Tibial nerve (tissue), 4 donors: ENCODE measurements around the gene AADAC. TPM values are rescaled to one million over a fixed set of nuclear protein-coding genes. Genes with fewer than 3 reads are reported as not detected.

Experiments used
- DNase-seq, 2 donors: peaks; one replicate each; pipeline ENCODE4 v3.0.0-alpha.2; 2019; ENCODE audit warnings: low spot score in 2 of 2
- H3K27ac ChIP-seq, 4 donors: fragments of 200-600 bp; sonication (generic) in 3 of 4; one replicate each; pipeline ENCODE4 v1.5.1; 2017 to 2019; ENCODE audit warnings: mild to moderate bottlenecking in 1 of 4
- H3K27me3 ChIP-seq, 2 donors: fragments of 200-600 bp; sonication (generic) in 1 of 2; one replicate each; pipeline versions ENCODE4 v1.5.1 to v1.6.0; 2017 to 2019
- H3K36me3 ChIP-seq, 3 donors: fragments of 200-600 bp; sonication (generic); one replicate each; pipeline ENCODE4 v1.5.1; 2018 to 2019
- H3K4me1 ChIP-seq, 4 donors: fragments of 200-600 bp; sonication (generic) in 3 of 4; one replicate each; pipeline ENCODE4 v1.5.1; 2017 to 2019
- H3K4me3 ChIP-seq, 4 donors: fragments of 200-600 bp; sonication (generic) in 3 of 4; one replicate each; pipeline ENCODE4 v1.5.1; 2017 to 2019; ENCODE audit warnings: mild to moderate bottlenecking in 1 of 4, moderate library complexity in 1 of 4
- H3K9me3 ChIP-seq, 4 donors: fragments of 200-600 bp; sonication (generic) in 3 of 4; one replicate each; pipeline ENCODE4 v1.5.1; 2017 to 2019
- EP300 ChIP-seq, 2 donors: sonication (generic); formaldehyde crosslinking; IDR thresholded peaks; one replicate each; pipeline ENCODE4 v1.6.1; 2017; ENCODE audit warnings: antibody characterized with exemption in 2 of 2, mild to moderate bottlenecking in 1 of 2
- POLR2A ChIP-seq, 2 donors: fragments of 450-650 bp; IDR thresholded peaks; one replicate each; pipeline ENCODE4 v1.6.1; 2017; ENCODE audit warnings: antibody characterized with exemption in 2 of 2, mild to moderate bottlenecking in 2 of 2, moderate library complexity in 2 of 2
- WGBS, 2 donors: methylation state at CpG; one replicate each; pipeline ENCODE4 v1.1.5; 2018; 5-methylcytosine and 5-hydroxymethylcytosine counted together
- total RNA-seq, 4 donors: library from RNA; depleted of rRNA; stranded (reverse); fragments of >200 nt; gene quantifications; one replicate each; pipeline ENCODE4 v1.1.0, GENCODE V29; 2016
- TF ChIP-seq, protein P1 (sequence below), 5 experiments: fragments of 200-600 bp in 3 of 5; fragments of 450-650 bp in 2 of 5; sonication (generic) in 3 of 5; IDR thresholded peaks; one replicate each; pipeline ENCODE4 v1.5.1; 2016 to 2019; ENCODE audit warnings: antibody characterized with exemption in 5 of 5, mild to moderate bottlenecking in 3 of 5, moderate library complexity in 2 of 5

AADAC gene
- total RNA-seq, 4 donors from 2014 or later: not detected

DNA sequence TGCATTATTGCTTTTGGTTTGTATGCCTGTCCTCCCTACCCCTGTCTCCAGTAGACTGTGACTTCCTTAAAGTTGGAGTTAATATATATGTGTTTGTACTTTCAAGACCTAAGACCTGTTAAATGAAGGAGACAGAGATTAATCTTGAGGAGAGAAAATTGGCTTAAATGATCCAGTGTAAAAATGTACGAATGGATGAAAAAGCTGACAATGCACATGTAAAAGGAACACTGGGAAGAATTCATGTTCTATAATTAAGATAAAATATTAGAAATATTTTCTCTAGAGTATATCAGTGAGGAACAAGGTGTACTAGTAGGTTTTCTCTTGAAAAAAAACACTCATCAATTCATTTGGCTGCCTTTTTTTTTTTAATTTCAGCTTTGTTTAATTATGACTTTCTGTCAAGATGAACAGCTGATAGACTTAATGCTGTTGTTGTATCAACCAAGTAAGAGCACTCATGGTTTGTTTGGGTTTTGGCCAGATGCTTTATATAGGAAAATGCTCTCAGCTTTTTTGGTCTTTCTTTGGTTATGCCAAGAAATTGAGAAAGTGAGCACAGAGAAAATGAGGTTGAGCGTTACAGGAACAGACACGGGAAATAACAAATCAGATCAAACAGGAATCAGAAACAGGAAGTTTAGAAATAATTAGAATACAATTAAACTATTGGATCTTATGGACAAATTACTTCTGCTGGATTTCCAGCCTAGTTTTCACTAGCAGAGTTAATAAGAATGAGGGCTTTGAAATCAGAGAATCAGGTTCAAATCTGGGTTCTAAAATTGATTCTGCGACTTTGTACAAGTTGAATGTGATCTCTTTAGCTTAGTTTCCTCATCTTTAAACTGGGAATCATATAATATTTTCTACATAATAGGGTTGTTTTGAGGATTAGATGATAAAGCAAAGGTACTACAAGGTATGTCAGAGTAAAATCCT lies 38.3 kb upstream of the AADAC start:
- H3K27me3 ChIP-seq: no peaks in the 10 kb centered on the region
- WGBS, 2 donors: 67 to 75% methylated on average over 4 of the region's 4 CpGs
- H3K9me3 ChIP-seq: no peaks in the 10 kb centered on the region
- H3K4me3 ChIP-seq: no peak overlapping the region
- H3K4me1 ChIP-seq: peaks cover 0 to 38% (median 11%) of the 10 kb centered on the region in 4 donors
- H3K36me3 ChIP-seq: no peaks in the 10 kb centered on the region
- no peak for TF ChIP-seq EP300 (IDR thresholded peaks at IDR 0.05)
- TF ChIP-seq POLR2A (IDR thresholded peaks at IDR 0.05): no peak
- TF ChIP-seq, protein P1, sequence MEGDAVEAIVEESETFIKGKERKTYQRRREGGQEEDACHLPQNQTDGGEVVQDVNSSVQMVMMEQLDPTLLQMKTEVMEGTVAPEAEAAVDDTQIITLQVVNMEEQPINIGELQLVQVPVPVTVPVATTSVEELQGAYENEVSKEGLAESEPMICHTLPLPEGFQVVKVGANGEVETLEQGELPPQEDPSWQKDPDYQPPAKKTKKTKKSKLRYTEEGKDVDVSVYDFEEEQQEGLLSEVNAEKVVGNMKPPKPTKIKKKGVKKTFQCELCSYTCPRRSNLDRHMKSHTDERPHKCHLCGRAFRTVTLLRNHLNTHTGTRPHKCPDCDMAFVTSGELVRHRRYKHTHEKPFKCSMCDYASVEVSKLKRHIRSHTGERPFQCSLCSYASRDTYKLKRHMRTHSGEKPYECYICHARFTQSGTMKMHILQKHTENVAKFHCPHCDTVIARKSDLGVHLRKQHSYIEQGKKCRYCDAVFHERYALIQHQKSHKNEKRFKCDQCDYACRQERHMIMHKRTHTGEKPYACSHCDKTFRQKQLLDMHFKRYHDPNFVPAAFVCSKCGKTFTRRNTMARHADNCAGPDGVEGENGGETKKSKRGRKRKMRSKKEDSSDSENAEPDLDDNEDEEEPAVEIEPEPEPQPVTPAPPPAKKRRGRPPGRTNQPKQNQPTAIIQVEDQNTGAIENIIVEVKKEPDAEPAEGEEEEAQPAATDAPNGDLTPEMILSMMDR (IDR thresholded peaks at IDR 0.05): no peak
- H3K27ac ChIP-seq: no peak overlapping the region
- no peak for DNase-seq

DNA sequence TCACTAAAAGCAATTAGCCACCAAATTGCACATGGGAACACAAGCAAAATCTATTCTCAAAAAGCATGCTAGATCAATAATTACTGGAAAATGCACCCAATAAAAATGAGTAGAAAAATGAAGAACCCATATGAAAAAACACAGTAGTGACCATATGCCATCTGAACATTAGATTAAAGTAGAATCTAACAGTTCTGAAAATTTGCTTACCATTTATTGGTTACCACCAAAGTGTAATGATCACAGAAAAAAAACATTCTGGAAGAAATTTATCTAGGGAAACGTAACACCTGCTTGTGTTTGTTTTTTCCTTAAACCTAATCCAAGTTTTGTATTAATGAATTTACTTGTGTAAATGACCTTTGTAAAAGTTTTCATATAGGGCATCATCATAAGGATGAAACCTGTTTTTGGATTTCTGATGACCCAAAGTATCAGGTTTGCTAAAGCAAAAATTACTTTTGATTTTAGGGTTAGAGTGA lies 37.6 kb upstream of the AADAC start:
- DNase-seq: no peak
- Histone ChIP-seq H3K9me3 (no peaks in the 10 kb centered on the region), H3K4me1 (peaks cover 0 to 31% (median 5%) of the 10 kb centered on the region in 4 donors), H3K4me3 (no peak overlapping the region), H3K27me3 (no peaks in the 10 kb centered on the region), H3K36me3 (no peaks in the 10 kb centered on the region), H3K27ac (no peak overlapping the region)
- 78 to 90% methylated on average over 1 of the region's 1 CpG for WGBS, 2 donors
- TF ChIP-seq, protein P1 (IDR thresholded peaks at IDR 0.05): no peak
- TF ChIP-seq EP300 (IDR thresholded peaks at IDR 0.05) (no peak), POLR2A (IDR thresholded peaks at IDR 0.05) (no peak)

DNA sequence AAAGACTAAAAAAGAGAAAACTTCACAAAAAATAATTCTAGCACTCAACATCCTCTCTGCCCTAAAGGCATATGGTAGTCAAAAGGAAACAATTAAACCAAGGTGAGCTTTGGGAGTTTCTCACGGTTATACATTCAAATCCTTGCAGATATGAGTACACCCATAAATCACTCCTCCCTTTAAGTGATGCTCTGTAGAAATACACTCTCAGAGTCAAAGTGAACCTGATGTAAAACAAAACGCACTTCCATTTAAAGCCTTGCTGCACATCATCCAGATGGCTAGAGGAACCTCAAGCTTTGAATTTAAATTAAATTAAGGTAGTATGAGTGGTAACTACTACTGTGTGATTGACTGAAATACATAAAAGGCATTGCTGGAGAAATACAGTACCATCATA lies 36.0 kb upstream of the AADAC start:
- WGBS, 2 donors: 95 to 98% methylated on average over 2 of the region's 2 CpGs

DNA sequence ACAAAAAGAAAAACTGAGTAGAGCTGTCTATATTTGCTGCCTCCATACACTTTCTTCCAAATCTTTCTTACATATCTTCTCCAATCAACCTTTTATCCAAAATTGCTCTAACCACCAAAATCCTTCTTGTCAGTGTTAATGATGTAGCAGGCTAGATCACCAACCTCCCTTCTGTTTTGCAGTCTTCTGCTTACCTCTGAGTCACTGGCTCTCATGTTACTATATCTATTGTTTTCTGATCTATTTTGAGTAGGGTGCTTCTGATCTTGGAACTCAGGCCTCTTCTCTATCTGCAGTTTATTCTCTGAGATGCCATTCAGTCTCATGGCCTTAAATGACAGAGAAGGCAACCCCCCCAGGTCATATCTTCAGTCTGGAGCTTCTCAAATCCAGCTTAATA lies 26.3 kb upstream of the AADAC start:
- Histone ChIP-seq H3K4me3 (no peak overlapping the region), H3K9me3 (no peaks in the 10 kb centered on the region), H3K27me3 (no peaks in the 10 kb centered on the region), H3K27ac (no peak overlapping the region), H3K4me1 (no peaks in the 10 kb centered on the region), H3K36me3 (no peaks in the 10 kb centered on the region)
- no peak for DNase-seq
- TF ChIP-seq EP300 (IDR thresholded peaks at IDR 0.05) (no peak), POLR2A (IDR thresholded peaks at IDR 0.05) (no peak)
- TF ChIP-seq, protein P1 (IDR thresholded peaks at IDR 0.05): no peak

More for the DNA sequence above, 36.0 kb upstream of the AADAC start:
- H3K27ac ChIP-seq: no peak overlapping the region
- no peak overlapping the region for H3K4me3 ChIP-seq
- DNase-seq: no peak
- H3K27me3 ChIP-seq: no peaks in the 10 kb centered on the region
- peaks cover 0 to 15% (median 0%) of the 10 kb centered on the region in 4 donors for H3K4me1 ChIP-seq
- TF ChIP-seq EP300 (IDR thresholded peaks at IDR 0.05): no peak
- TF ChIP-seq, protein P1 (IDR thresholded peaks at IDR 0.05): no peak
- H3K9me3 ChIP-seq: no peaks in the 10 kb centered on the region
- H3K36me3 ChIP-seq: no peaks in the 10 kb centered on the region

DNA sequence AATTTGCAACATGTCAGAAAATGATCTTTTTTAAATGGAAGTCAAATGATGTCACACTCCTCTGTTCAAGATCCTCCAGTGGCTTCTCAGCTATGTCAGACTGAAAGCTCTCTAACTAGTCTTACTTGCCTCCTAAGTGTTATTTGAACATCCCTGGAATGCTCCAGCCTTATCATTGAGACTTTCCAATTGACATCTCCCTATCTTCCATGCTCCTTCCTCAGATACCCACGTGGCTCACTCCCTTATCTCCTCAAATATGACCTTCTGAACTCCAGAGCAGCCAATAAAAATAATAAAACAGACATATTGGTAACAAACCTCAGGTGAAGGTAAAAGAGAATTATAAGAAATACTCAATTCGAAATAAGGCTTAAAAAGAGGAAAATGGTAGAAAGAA lies 25.5 kb upstream of the AADAC start:
- H3K27ac ChIP-seq: no peak overlapping the region
- no peaks in the 10 kb centered on the region for H3K9me3 ChIP-seq
- H3K27me3 ChIP-seq: no peaks in the 10 kb centered on the region
- WGBS, 2 donors: 86 to 94% methylated on average over 2 of the region's 2 CpGs
- TF ChIP-seq POLR2A (IDR thresholded peaks at IDR 0.05) (no peak), EP300 (IDR thresholded peaks at IDR 0.05) (no peak)
- TF ChIP-seq, protein P1 (IDR thresholded peaks at IDR 0.05): no peak
- H3K4me1 ChIP-seq: no peaks in the 10 kb centered on the region
- H3K36me3 ChIP-seq: no peaks in the 10 kb centered on the region
- DNase-seq: no peak
- H3K4me3 ChIP-seq: no peak overlapping the region
